ENCODE data around the gene HIBADH. TPM values are rescaled to one million over a fixed set of nuclear protein-coding genes. Genes with fewer than 3 reads are reported as not detected.

HIBADH gene
- polyA plus RNA-seq, 1 donor (not counting 4 experiments of a cell fraction or from before 2014, with no cell fraction given): 42.6 TPM

GRCh38 chr7:27647046-27647445, 15.6 kb downstream of the HIBADH start:
- no peaks in the 10 kb centered on the region for H3K9me1 ChIP-seq (ENCODE audit: control insufficient read depth, extremely low read depth, insufficient read depth, low read length)
- no peaks in the 10 kb centered on the region for H3K27me3 ChIP-seq (ENCODE audit: control insufficient read depth, extremely low read depth, insufficient read depth, low read length)
- H3K4me2 ChIP-seq (ENCODE audit: control insufficient read depth, extremely low read depth, insufficient read depth, low read depth, low read length): no peak overlapping the region
- no peak overlapping the region for H2AFZ ChIP-seq (ENCODE audit: control insufficient read depth, low read length)
- no peaks in the 10 kb centered on the region for H3K9me3 ChIP-seq (ENCODE audit: control insufficient read depth, low read depth, low read length)
- no peak for TF ChIP-seq EZH2 (IDR thresholded peaks at IDR 0.05; ENCODE audit: low read length)
- TF ChIP-seq, protein P1, sequence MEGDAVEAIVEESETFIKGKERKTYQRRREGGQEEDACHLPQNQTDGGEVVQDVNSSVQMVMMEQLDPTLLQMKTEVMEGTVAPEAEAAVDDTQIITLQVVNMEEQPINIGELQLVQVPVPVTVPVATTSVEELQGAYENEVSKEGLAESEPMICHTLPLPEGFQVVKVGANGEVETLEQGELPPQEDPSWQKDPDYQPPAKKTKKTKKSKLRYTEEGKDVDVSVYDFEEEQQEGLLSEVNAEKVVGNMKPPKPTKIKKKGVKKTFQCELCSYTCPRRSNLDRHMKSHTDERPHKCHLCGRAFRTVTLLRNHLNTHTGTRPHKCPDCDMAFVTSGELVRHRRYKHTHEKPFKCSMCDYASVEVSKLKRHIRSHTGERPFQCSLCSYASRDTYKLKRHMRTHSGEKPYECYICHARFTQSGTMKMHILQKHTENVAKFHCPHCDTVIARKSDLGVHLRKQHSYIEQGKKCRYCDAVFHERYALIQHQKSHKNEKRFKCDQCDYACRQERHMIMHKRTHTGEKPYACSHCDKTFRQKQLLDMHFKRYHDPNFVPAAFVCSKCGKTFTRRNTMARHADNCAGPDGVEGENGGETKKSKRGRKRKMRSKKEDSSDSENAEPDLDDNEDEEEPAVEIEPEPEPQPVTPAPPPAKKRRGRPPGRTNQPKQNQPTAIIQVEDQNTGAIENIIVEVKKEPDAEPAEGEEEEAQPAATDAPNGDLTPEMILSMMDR (optimal IDR thresholded peaks at IDR 0.05 in 1 of 3, IDR thresholded peaks at IDR 0.05 in 1 of 3, conservative IDR thresholded peaks at IDR 0.05 in 1 of 3; ENCODE audit: extremely low read depth in 1 of 3, insufficient read depth in 2 of 3, low read length in 3 of 3): no peak
- no peaks in the 10 kb centered on the region for H4K20me1 ChIP-seq (ENCODE audit: control insufficient read depth, extremely low read depth, insufficient read depth, low read length)
- no peaks in the 10 kb centered on the region for H3K79me2 ChIP-seq (ENCODE audit: control insufficient read depth, insufficient read depth, low read length)
- FAIRE-seq (no peak), DNase-seq (ENCODE audit: low read depth, low spot score) (no peak)
- no peaks in the 10 kb centered on the region for H3K4me1 ChIP-seq (ENCODE audit: control insufficient read depth, extremely low read depth, insufficient read depth, low read length)
- H3K9ac ChIP-seq (ENCODE audit: control insufficient read depth, extremely low read depth, insufficient read depth, low read length): no peak overlapping the region
- no peak overlapping the region for H3K27ac ChIP-seq (ENCODE audit: control insufficient read depth, insufficient read depth, low read length)
- H3K4me3 ChIP-seq (ENCODE audit: control insufficient read depth in 2 of 3, extremely low read depth in 1 of 3, insufficient read depth in 2 of 3, low read depth in 1 of 3, low read length in 3 of 3): no peak overlapping the region
- H3K36me3 ChIP-seq (ENCODE audit: control insufficient read depth in 2 of 2, extremely low read depth in 1 of 2, insufficient read depth in 2 of 2, low read length in 2 of 2): peaks cover 0 to 4% of the 10 kb centered on the region in 2 experiments
- dilution Hi-C loops (cut with MboI; ENCODE audit: extremely low pct_ligation_motif_present, low sequenced_read_pairs): no loop called here

- FAIRE-seq: no peak
- Histone ChIP-seq H3K9me3 (ENCODE audit: control insufficient read depth, low read depth, low read length) (no peaks in the 10 kb centered on the region), H3K36me3 (ENCODE audit: control insufficient read depth in 2 of 2, extremely low read depth in 1 of 2, insufficient read depth in 2 of 2, low read length in 2 of 2) (no peaks in the 10 kb centered on the region), H3K9me1 (ENCODE audit: control insufficient read depth, extremely low read depth, insufficient read depth, low read length) (no peaks in the 10 kb centered on the region), H3K4me2 (ENCODE audit: control insufficient read depth, extremely low read depth, insufficient read depth, low read depth, low read length) (no peak overlapping the region), H3K27ac (ENCODE audit: control insufficient read depth, insufficient read depth, low read length) (no peak overlapping the region), H3K4me3 (ENCODE audit: control insufficient read depth in 2 of 3, extremely low read depth in 1 of 3, insufficient read depth in 2 of 3, low read depth in 1 of 3, low read length in 3 of 3) (no peak overlapping the region), H2AFZ (ENCODE audit: control insufficient read depth, low read length) (no peak overlapping the region), H3K9ac (ENCODE audit: control insufficient read depth, extremely low read depth, insufficient read depth, low read length) (no peak overlapping the region), H3K4me1 (ENCODE audit: control insufficient read depth, extremely low read depth, insufficient read depth, low read length) (no peaks in the 10 kb centered on the region), H3K27me3 (ENCODE audit: control insufficient read depth, extremely low read depth, insufficient read depth, low read length) (no peaks in the 10 kb centered on the region), H4K20me1 (ENCODE audit: control insufficient read depth, extremely low read depth, insufficient read depth, low read length) (no peaks in the 10 kb centered on the region), H3K79me2 (ENCODE audit: control insufficient read depth, insufficient read depth, low read length) (no peaks in the 10 kb centered on the region)
- no peak for TF ChIP-seq EZH2 (IDR thresholded peaks at IDR 0.05; ENCODE audit: low read length)
- TF ChIP-seq, protein P1 (optimal IDR thresholded peaks at IDR 0.05 in 1 of 3, IDR thresholded peaks at IDR 0.05 in 1 of 3, conservative IDR thresholded peaks at IDR 0.05 in 1 of 3; ENCODE audit: extremely low read depth in 1 of 3, insufficient read depth in 2 of 3, low read length in 3 of 3): no peak
- no peak for DNase-seq (ENCODE audit: low read depth, low spot score)
- dilution Hi-C loops (cut with MboI; ENCODE audit: extremely low pct_ligation_motif_present, low sequenced_read_pairs): no loop called here
Observed at GRCh38 chr7:27642271-27642670, 20.4 kb downstream of the HIBADH start.
